Measurements from ENCODE around the gene EEFSEC. TPM values are rescaled to one million over a fixed set of nuclear protein-coding genes. Genes with fewer than 3 reads are reported as not detected.

EEFSEC gene
- total RNA-seq, 1 donor from 2014 or later: 12.2 TPM

GRCh38 chr3:128128251-128128650 is 25.0 kb upstream of the EEFSEC start:
- H3K4me3 Mint-ChIP-seq (ENCODE audit: unreplicated experiment): no peak overlapping the region
- TF ChIP-seq CTCF (IDR thresholded peaks at IDR 0.05): no peak

GRCh38 chr3:128131897-128132646 is 21.2 kb upstream of the EEFSEC start:
- Mint-ChIP-seq H3K9me3 (ENCODE audit: low read depth) (peaks cover 5% of the 10 kb centered on the region), H3K27ac (ENCODE audit: unreplicated experiment) (no peak overlapping the region), H3K36me3 (ENCODE audit: low read depth) (peaks cover 3% of the 10 kb centered on the region), H3K27me3 (ENCODE audit: low read depth) (peaks cover 7% of the 10 kb centered on the region), H3K4me1 (ENCODE audit: low read depth) (no peaks in the 10 kb centered on the region), H3K4me3 (ENCODE audit: unreplicated experiment) (no peak overlapping the region)
- DNase-seq (ENCODE audit: low spot score): no peak
- no peak for TF ChIP-seq CTCF (IDR thresholded peaks at IDR 0.05)

More at GRCh38 chr3:128128251-128128650, 25.0 kb upstream of the EEFSEC start:
- DNase-seq (ENCODE audit: low spot score): no peak
- peaks cover 7% of the 10 kb centered on the region for H3K4me1 Mint-ChIP-seq (ENCODE audit: low read depth)
- no peak overlapping the region for H3K27ac Mint-ChIP-seq (ENCODE audit: unreplicated experiment)
- H3K9me3 Mint-ChIP-seq (ENCODE audit: low read depth): peaks cover 3% of the 10 kb centered on the region
- no peaks in the 10 kb centered on the region for H3K27me3 Mint-ChIP-seq (ENCODE audit: low read depth)
- H3K36me3 Mint-ChIP-seq (ENCODE audit: low read depth): peaks cover 2% of the 10 kb centered on the region

- Mint-ChIP-seq H3K9me3 (ENCODE audit: low read depth) (peaks cover 7% of the 10 kb centered on the region), H3K36me3 (ENCODE audit: low read depth) (peaks cover 4% of the 10 kb centered on the region), H3K4me1 (ENCODE audit: low read depth) (no peaks in the 10 kb centered on the region), H3K4me3 (ENCODE audit: unreplicated experiment) (no peak overlapping the region), H3K27ac (ENCODE audit: unreplicated experiment) (no peak overlapping the region), H3K27me3 (ENCODE audit: low read depth) (peaks cover 19% of the 10 kb centered on the region)
- no peak for DNase-seq (ENCODE audit: low spot score)
- peak; percentile 78 for TF ChIP-seq CTCF (IDR thresholded peaks at IDR 0.05)
Observed at GRCh38 chr3:128133273-128133883, 19.9 kb upstream of the EEFSEC start.

GRCh38 chr3:128143496-128143895 is 9.8 kb upstream of the EEFSEC start:
- DNase-seq (ENCODE audit: low spot score): no peak

More at GRCh38 chr3:128143496-128143895, 9.8 kb upstream of the EEFSEC start:
- H3K27ac Mint-ChIP-seq (ENCODE audit: unreplicated experiment): no peak overlapping the region
- H3K4me1 Mint-ChIP-seq (ENCODE audit: low read depth): peaks cover 9% of the 10 kb centered on the region
- H3K36me3 Mint-ChIP-seq (ENCODE audit: low read depth): peaks cover 2% of the 10 kb centered on the region
- no peak overlapping the region for H3K4me3 Mint-ChIP-seq (ENCODE audit: unreplicated experiment)
- peaks cover 11% of the 10 kb centered on the region for H3K27me3 Mint-ChIP-seq (ENCODE audit: low read depth)
- no peak for TF ChIP-seq CTCF (IDR thresholded peaks at IDR 0.05)
- H3K9me3 Mint-ChIP-seq (ENCODE audit: low read depth): peaks cover 6% of the 10 kb centered on the region

All from chondrocyte (in vitro differentiated cells).